Neural cell (in vitro differentiated cells): ENCODE measurements around the gene SLC38A1. TPM values are rescaled to one million over a fixed set of nuclear protein-coding genes. Genes with fewer than 3 reads are reported as not detected.
"Not testable (repeated sequence)": the region's sequence is repeated elsewhere in the genome, so short reads cannot be mapped to it uniquely, and the experiment has no call there.

Experiments
- H2AFZ ChIP-seq: fragments of 200-600, 300-800 bp; sonication (generic), shearing (Covaris generic); 2 replicates; pipeline ENCODE4 v1.6.0; 2014; ENCODE audit warnings: low read depth, mild to moderate bottlenecking, antibody characterized with exemption, low read length, moderate library complexity
- H3F3A ChIP-seq: fragments of 200-600 bp; shearing (Covaris generic); 2 replicates; pipeline ENCODE4 v1.6.1; 2016; ENCODE audit warnings: mild to moderate bottlenecking, moderate library complexity, mixed read lengths, antibody characterized with exemption, low read length; ENCODE audit not compliant: insufficient read depth, poor library complexity, severe bottlenecking
- H3K27ac ChIP-seq: fragments of 200-600, 300-800 bp; sonication (generic), shearing (Covaris generic); 2 replicates; pipeline ENCODE4 v1.5.1; 2014; ENCODE audit warnings: mild to moderate bottlenecking, low read length, moderate library complexity
- H3K27me3 ChIP-seq: fragments of 300-800, 200-600 bp; sonication (generic), shearing (Covaris generic); 2 replicates; pipeline ENCODE4 v1.6.0; 2014; ENCODE audit warnings: mild to moderate bottlenecking, low read depth, low read length, moderate library complexity; ENCODE audit not compliant: insufficient read depth
- H3K36me3 ChIP-seq: fragments of 300-800, 200-600 bp; sonication (generic), shearing (Covaris generic); 2 replicates; pipeline ENCODE4 v1.5.1; 2014; ENCODE audit warnings: mild to moderate bottlenecking, antibody characterized with exemption, low read length, moderate library complexity; ENCODE audit not compliant: insufficient read depth
- H3K4me2 ChIP-seq: fragments of 300-800, 200-600 bp; sonication (generic), shearing (Covaris generic); 2 replicates; pipeline ENCODE4 v1.6.0; 2014; ENCODE audit warnings: mild to moderate bottlenecking, low read length
- H3K4me3 ChIP-seq: fragments of 300-800, 200-600 bp; sonication (generic), shearing (Covaris generic); 2 replicates; pipeline ENCODE4 v1.5.1; 2014; ENCODE audit warnings: mild to moderate bottlenecking, low read length, moderate library complexity
- H3K79me2 ChIP-seq: fragments of 200-600 bp; shearing (Covaris generic); replicated peaks from 2 replicates; pipeline ENCODE4 v1.6.0; 2014; ENCODE audit warnings: mild to moderate bottlenecking, low read length, moderate library complexity; ENCODE audit not compliant: insufficient read depth
- H3K9ac ChIP-seq: fragments of 300-800, 200-600 bp; sonication (generic), shearing (Covaris generic); 2 replicates; pipeline ENCODE4 v1.6.1; 2016; ENCODE audit warnings: mild to moderate bottlenecking, low read length, mixed read lengths
- H3K9me2 ChIP-seq: fragments of 200-600 bp; shearing (Covaris generic); 2 replicates; pipeline ENCODE4 v1.6.1; 2016; ENCODE audit warnings: mild to moderate bottlenecking, low read length, mixed read lengths; ENCODE audit not compliant: insufficient read depth
- H3K9me3 ChIP-seq: fragments of 200-600, 300-800 bp; sonication (generic), shearing (Covaris generic); 2 replicates; pipeline ENCODE4 v1.6.1; 2016; ENCODE audit warnings: mild to moderate bottlenecking, mixed run types, low read length, moderate library complexity, mixed read lengths
- H4K20me1 ChIP-seq: fragments of 200-600 bp; shearing (Covaris generic); 2 replicates; pipeline ENCODE4 v1.6.1; 2016; ENCODE audit warnings: mild to moderate bottlenecking, mixed run types; ENCODE audit not compliant: insufficient read depth
- CTCF ChIP-seq: fragments of 450-650 bp; IDR thresholded peaks from 2 replicates; pipeline ENCODE4 v1.5.1; 2014; ENCODE audit warnings: antibody characterized with exemption, mild to moderate bottlenecking, moderate library complexity; ENCODE audit not compliant: poor library complexity, severe bottlenecking
- EP300 ChIP-seq: fragments of 450-650 bp; conservative IDR thresholded peaks from 2 replicates; pipeline ENCODE4 v1.6.1; 2014; ENCODE audit warnings: antibody characterized with exemption, mild to moderate bottlenecking, moderate library complexity; ENCODE audit not compliant: poor library complexity, severe bottlenecking
- EZH2 ChIP-seq: fragments of 200-600, 300-800 bp; shearing (Covaris generic), sonication (generic); IDR thresholded peaks from 2 replicates; pipeline ENCODE4 v1.6.1; 2014; ENCODE audit warnings: antibody characterized with exemption, low read length, borderline replicate concordance, mild to moderate bottlenecking; ENCODE audit not compliant: insufficient read depth, poor library complexity, severe bottlenecking
- MXI1 ChIP-seq: fragments of 450-650 bp; conservative IDR thresholded peaks from 2 replicates; pipeline ENCODE4 v1.6.1; 2014; ENCODE audit warnings: antibody characterized with exemption, mild to moderate bottlenecking; ENCODE audit not compliant: poor library complexity, severe bottlenecking
- POLR2AphosphoS5 ChIP-seq: IDR thresholded peaks from 2 replicates; pipeline ENCODE4 v1.6.1; 2012
- RAD21 ChIP-seq: fragments of 450-650 bp; conservative IDR thresholded peaks from 2 replicates; pipeline ENCODE4 v1.6.1; 2014; ENCODE audit warnings: antibody characterized with exemption, mild to moderate bottlenecking, moderate library complexity
- REST ChIP-seq: IDR thresholded peaks from 2 replicates; pipeline ENCODE4 v1.6.1; 2012; ENCODE audit warnings: borderline replicate concordance
- SMC3 ChIP-seq: fragments of 450-650 bp; conservative IDR thresholded peaks from 2 replicates; pipeline ENCODE4 v1.6.1; 2014; ENCODE audit warnings: antibody characterized with exemption, mild to moderate bottlenecking, moderate library complexity; ENCODE audit not compliant: poor library complexity
- TAF1 ChIP-seq: IDR thresholded peaks from 2 replicates; pipeline ENCODE4 v1.6.1; 2012; ENCODE audit warnings: low read depth
- polyA plus RNA-seq: library from polyadenylated mRNA; depleted of rRNA; stranded (reverse); fragments of >200 nt; gene quantifications from 2 replicates; pipeline ENCODE4 v1.2.3, GENCODE V29; 2014

SLC38A1 gene
- polyA plus RNA-seq, 1 donor from 2014 or later = 124 TPM

GRCh38 chr12:46292754-46293402 is 24.0 kb upstream of the SLC38A1 start:
- Histone ChIP-seq H3K4me2 (no peak overlapping the region), H3K9me3 (no peaks in the 10 kb centered on the region)

GRCh38 chr12:46291953-46292352 is 23.1 kb upstream of the SLC38A1 start:
- H3K79me2 ChIP-seq, H4K20me1 ChIP-seq, H3K9me3 ChIP-seq, H3K9ac ChIP-seq, H2AFZ ChIP-seq, H3K27me3 ChIP-seq, H3F3A ChIP-seq, H3K9me2 ChIP-seq, H3K27ac ChIP-seq, H3K4me2 ChIP-seq, H3K4me3 ChIP-seq, H3K36me3 ChIP-seq: not testable (repeated sequence)

More at GRCh38 chr12:46292754-46293402, 24.0 kb upstream of the SLC38A1 start:
- no peak overlapping the region for H2AFZ ChIP-seq
- no peak overlapping the region for H3K27ac ChIP-seq
- no peaks in the 10 kb centered on the region for H3K27me3 ChIP-seq
- no peak overlapping the region for H3K4me3 ChIP-seq
- no peaks in the 10 kb centered on the region for H3K9me2 ChIP-seq
- no peak for TF ChIP-seq REST
- TF ChIP-seq EZH2 = no peak
- TF ChIP-seq EP300 = no peak
- TF ChIP-seq SMC3 = no peak
- TF ChIP-seq TAF1 = no peak
- no peak for TF ChIP-seq MXI1
- TF ChIP-seq CTCF = no peak
- no peak for TF ChIP-seq RAD21
- TF ChIP-seq POLR2AphosphoS5 = no peak
- H3F3A ChIP-seq = no peaks in the 10 kb centered on the region
- H4K20me1 ChIP-seq = no peaks in the 10 kb centered on the region
- H3K9ac ChIP-seq = no peak overlapping the region
- no peaks in the 10 kb centered on the region for H3K36me3 ChIP-seq
- no peaks in the 10 kb centered on the region for H3K79me2 ChIP-seq

GRCh38 chr12:46285177-46285576 is 16.3 kb upstream of the SLC38A1 start:
- peaks cover 10% of the 10 kb centered on the region for H3K9me3 ChIP-seq
- H3K9ac ChIP-seq, H3K9me2 ChIP-seq, H3K36me3 ChIP-seq, H3K27ac ChIP-seq, H3K4me3 ChIP-seq, H3F3A ChIP-seq, H3K27me3 ChIP-seq, H3K79me2 ChIP-seq, H4K20me1 ChIP-seq, H2AFZ ChIP-seq, H3K4me2 ChIP-seq: not testable (repeated sequence)
